ENCODE measurements around the gene BTG1. TPM values are rescaled to one million over a fixed set of nuclear protein-coding genes. Genes with fewer than 3 reads are reported as not detected.

Gene BTG1
- total and polyA plus RNA-seq, 4 donors, result 13.7 to 107 (median 28.9) TPM

- DNase-seq (ENCODE audit: low spot score), result peak; percentile 65
- Histone ChIP-seq H3K9me3 (ENCODE audit: control insufficient read depth in 4 of 4, low read length in 3 of 4) (no peaks in the 10 kb centered on the region), H3K9ac (ENCODE audit: low read depth in 1 of 2, low read length in 2 of 2) (peak overlapping the region; percentile 96), H3K4me1 (ENCODE audit: control insufficient read depth in 4 of 4, insufficient read depth in 4 of 4, low read length in 3 of 4) (peaks cover under 1 to 39% (median 2%) of the 10 kb centered on the region in 4 donors), H3K36me3 (ENCODE audit: control insufficient read depth in 4 of 4, insufficient read depth in 3 of 4, low read depth in 1 of 4, low read length in 3 of 4) (peaks cover 0 to 19% (median 0%) of the 10 kb centered on the region in 4 donors), H3K4me3 (ENCODE audit: low read depth in 1 of 3, low read length in 3 of 3) (peak overlapping the region; percentile 89 to 96 (median 94)), H3K27ac (ENCODE audit: low read depth in 1 of 2, low read length in 2 of 2) (peak overlapping the region; percentile 99 to 100), H3K27me3 (ENCODE audit: control insufficient read depth in 4 of 4, insufficient read depth in 4 of 4, low read length in 3 of 4) (no peaks in the 10 kb centered on the region)
- under 1% methylated on average over 69 of the region's 69 CpGs for WGBS
- TF ChIP-seq RXRA (IDR thresholded peaks at IDR 0.05) (no peak), HNF4G (IDR thresholded peaks at IDR 0.05) (no peak), JUND (IDR thresholded peaks at IDR 0.05) (no peak), HNF4A (conservative IDR thresholded peaks at IDR 0.05) (no peak), FOXA2 (IDR thresholded peaks at IDR 0.05) (no peak), NR2F2 (IDR thresholded peaks at IDR 0.05) (no peak)
Measured at GRCh38 chr12:92144631-92145480, 790 bp downstream of the BTG1 start.

GRCh38 chr12:92143686-92144630 is 1.7 kb downstream of the BTG1 start:
- TF ChIP-seq RAD21 (IDR thresholded peaks at IDR 0.05) (peak; percentile 86 to 90), RXRA (IDR thresholded peaks at IDR 0.05) (peak; percentile 69 to 81), CTCF (IDR thresholded peaks at IDR 0.05; ENCODE audit: low read depth, low read length, missing input control) (peak; percentile 73), MAX (IDR thresholded peaks at IDR 0.05) (peak; percentile 36), YY1 (IDR thresholded peaks at IDR 0.05) (peak; percentile 84), HNF4A (conservative IDR thresholded peaks at IDR 0.05) (peak; percentile 31 to 37), SP1 (IDR thresholded peaks at IDR 0.05) (peak; percentile 43), JUND (IDR thresholded peaks at IDR 0.05) (peak in 1 of 2 donors; percentile 47), TAF1 (conservative IDR thresholded peaks at IDR 0.05) (peak; percentile 68), ATF3 (IDR thresholded peaks at IDR 0.05) (peak; percentile 9), NR2F2 (IDR thresholded peaks at IDR 0.05) (peak; percentile 78), GABPA (IDR thresholded peaks at IDR 0.05 in 1 of 2, conservative IDR thresholded peaks at IDR 0.05 in 1 of 2) (no peak), HNF4G (IDR thresholded peaks at IDR 0.05) (no peak), FOXA2 (IDR thresholded peaks at IDR 0.05) (no peak), REST (IDR thresholded peaks at IDR 0.05) (peak; percentile 57)
- Histone ChIP-seq H3K9ac (ENCODE audit: low read depth in 1 of 2, low read length in 2 of 2) (peak overlapping the region; percentile 96), H3K27me3 (ENCODE audit: control insufficient read depth in 4 of 4, insufficient read depth in 4 of 4, low read length in 3 of 4) (no peaks in the 10 kb centered on the region), H3K4me3 (ENCODE audit: low read depth in 1 of 3, low read length in 3 of 3) (peak overlapping the region; percentile 89 to 96 (median 94)), H3K36me3 (ENCODE audit: control insufficient read depth in 4 of 4, insufficient read depth in 3 of 4, low read depth in 1 of 4, low read length in 3 of 4) (peaks cover 0 to 19% (median 0%) of the 10 kb centered on the region in 4 donors), H3K4me1 (ENCODE audit: control insufficient read depth in 4 of 4, insufficient read depth in 4 of 4, low read length in 3 of 4) (peaks cover 3 to 43% (median 3%) of the 10 kb centered on the region in 4 donors), H3K9me3 (ENCODE audit: control insufficient read depth in 4 of 4, low read length in 3 of 4) (no peaks in the 10 kb centered on the region), H3K27ac (ENCODE audit: low read depth in 1 of 2, low read length in 2 of 2) (peak overlapping the region; percentile 99 to 100)
- peak; percentile 71 for DNase-seq (ENCODE audit: low spot score)
- WGBS, result 1% methylated on average over 15 of the region's 15 CpGs

Data from liver (tissue), 9 donors.